ENCODE data around the gene LAMA2.

DNA sequence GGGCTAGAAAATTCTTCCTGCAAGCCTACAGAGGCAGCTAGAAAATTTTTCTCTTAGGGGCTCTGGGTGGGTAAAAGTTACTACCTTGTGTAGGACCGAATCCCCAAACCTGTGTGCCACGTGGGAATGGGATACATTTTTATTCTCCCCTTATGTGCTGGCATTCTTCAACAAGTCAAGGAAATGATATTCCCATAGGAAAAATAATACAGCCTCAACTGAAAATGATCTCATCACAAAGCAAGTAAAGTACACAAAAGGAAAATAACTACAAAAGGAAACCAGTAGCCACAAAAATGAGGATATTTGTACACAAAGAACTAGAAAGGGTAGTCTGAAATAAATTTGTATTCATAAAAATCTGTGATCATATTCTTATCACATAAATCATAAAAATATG, 298.1 kb downstream of the LAMA2 start:
- TF ChIP-seq, protein P1, sequence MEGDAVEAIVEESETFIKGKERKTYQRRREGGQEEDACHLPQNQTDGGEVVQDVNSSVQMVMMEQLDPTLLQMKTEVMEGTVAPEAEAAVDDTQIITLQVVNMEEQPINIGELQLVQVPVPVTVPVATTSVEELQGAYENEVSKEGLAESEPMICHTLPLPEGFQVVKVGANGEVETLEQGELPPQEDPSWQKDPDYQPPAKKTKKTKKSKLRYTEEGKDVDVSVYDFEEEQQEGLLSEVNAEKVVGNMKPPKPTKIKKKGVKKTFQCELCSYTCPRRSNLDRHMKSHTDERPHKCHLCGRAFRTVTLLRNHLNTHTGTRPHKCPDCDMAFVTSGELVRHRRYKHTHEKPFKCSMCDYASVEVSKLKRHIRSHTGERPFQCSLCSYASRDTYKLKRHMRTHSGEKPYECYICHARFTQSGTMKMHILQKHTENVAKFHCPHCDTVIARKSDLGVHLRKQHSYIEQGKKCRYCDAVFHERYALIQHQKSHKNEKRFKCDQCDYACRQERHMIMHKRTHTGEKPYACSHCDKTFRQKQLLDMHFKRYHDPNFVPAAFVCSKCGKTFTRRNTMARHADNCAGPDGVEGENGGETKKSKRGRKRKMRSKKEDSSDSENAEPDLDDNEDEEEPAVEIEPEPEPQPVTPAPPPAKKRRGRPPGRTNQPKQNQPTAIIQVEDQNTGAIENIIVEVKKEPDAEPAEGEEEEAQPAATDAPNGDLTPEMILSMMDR (conservative IDR thresholded peaks at IDR 0.05 in 1 of 2, IDR thresholded peaks at IDR 0.05 in 1 of 2; ENCODE audit: extremely low read depth in 1 of 2, insufficient read depth in 1 of 2, low read depth in 1 of 2, low read length in 2 of 2) = no peak
- TF ChIP-seq EZH2 (IDR thresholded peaks at IDR 0.05; ENCODE audit: borderline replicate concordance, low read length) = no peak
